Endothelial cell of umbilical vein (primary cell): ENCODE measurements around the gene ATP6V1G1.

ENCODE experiments used
- EZH2 ChIP-seq: IDR thresholded peaks from 2 replicates; pipeline ENCODE4 v1.6.1; 2012; ENCODE audit warnings: borderline replicate concordance, low read depth, mild to moderate bottlenecking, moderate library complexity, low read length, inconsistent platforms; ENCODE audit not compliant: severe bottlenecking
- TF ChIP-seq, protein P1 (sequence below), 2 donors: IDR thresholded peaks; 1 replicate in 1 of 2; 2 replicates in 1 of 2; pipeline ENCODE4 v1.5.1; 2011; ENCODE audit warnings: low read length in 2 of 2, mild to moderate bottlenecking in 2 of 2, moderate library complexity in 2 of 2, control low read depth in 1 of 2, inconsistent platforms in 1 of 2, low read depth in 1 of 2; ENCODE audit not compliant: insufficient read depth in 1 of 2; ENCODE audit errors: extremely low read depth in 1 of 2

DNA sequence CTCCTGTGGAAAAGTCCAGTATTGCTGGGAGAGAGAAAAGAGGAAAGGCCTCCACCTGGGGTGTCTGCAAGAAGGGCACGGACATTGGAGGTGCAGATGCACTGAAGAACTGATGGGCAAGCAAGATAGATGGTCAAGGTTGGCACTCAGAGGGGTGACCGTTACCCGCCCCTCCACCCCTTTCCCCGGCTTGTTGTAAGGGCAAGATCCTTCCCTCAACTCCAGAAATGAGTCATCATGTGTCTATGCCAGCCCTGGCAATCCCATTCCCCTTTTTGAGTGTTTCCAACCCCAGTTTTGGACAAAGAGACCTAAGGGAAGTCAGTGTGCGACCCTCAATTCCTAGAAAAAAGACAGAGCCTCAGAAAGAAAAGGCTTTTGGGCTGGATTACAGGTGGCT lies 34.9 kb upstream of the ATP6V1G1 start:
- TF ChIP-seq EZH2 = no peak
- TF ChIP-seq, protein P1, sequence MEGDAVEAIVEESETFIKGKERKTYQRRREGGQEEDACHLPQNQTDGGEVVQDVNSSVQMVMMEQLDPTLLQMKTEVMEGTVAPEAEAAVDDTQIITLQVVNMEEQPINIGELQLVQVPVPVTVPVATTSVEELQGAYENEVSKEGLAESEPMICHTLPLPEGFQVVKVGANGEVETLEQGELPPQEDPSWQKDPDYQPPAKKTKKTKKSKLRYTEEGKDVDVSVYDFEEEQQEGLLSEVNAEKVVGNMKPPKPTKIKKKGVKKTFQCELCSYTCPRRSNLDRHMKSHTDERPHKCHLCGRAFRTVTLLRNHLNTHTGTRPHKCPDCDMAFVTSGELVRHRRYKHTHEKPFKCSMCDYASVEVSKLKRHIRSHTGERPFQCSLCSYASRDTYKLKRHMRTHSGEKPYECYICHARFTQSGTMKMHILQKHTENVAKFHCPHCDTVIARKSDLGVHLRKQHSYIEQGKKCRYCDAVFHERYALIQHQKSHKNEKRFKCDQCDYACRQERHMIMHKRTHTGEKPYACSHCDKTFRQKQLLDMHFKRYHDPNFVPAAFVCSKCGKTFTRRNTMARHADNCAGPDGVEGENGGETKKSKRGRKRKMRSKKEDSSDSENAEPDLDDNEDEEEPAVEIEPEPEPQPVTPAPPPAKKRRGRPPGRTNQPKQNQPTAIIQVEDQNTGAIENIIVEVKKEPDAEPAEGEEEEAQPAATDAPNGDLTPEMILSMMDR (IDR thresholded peaks at IDR 0.05; ENCODE audit: extremely low read depth in 1 of 2, insufficient read depth in 1 of 2, low read depth in 1 of 2, low read length in 2 of 2) = no peak
